ENCODE data around the gene TSHZ1.

The TSHZ1 gene

DNA sequence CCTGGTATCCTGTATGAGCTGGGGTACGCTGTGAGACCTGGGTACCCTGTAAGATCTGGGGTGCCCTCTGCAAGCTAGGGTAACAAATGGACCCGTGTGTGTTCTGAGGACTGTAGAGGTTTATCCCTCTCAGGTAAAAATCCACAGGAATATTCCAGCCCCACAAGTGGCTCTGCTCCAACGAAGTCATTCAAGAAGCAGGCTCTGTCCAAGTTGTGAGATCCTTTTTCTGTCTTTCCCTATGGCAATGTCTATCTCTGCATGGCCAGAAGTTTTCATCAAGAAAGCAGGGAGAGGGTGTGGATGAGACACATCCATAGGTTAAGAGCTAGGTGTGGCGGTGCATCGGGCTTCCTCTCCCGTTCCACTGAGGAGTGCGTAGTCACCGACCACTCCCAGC lies 44.7 kb upstream of the TSHZ1 start:
- TF ChIP-seq, protein P1, sequence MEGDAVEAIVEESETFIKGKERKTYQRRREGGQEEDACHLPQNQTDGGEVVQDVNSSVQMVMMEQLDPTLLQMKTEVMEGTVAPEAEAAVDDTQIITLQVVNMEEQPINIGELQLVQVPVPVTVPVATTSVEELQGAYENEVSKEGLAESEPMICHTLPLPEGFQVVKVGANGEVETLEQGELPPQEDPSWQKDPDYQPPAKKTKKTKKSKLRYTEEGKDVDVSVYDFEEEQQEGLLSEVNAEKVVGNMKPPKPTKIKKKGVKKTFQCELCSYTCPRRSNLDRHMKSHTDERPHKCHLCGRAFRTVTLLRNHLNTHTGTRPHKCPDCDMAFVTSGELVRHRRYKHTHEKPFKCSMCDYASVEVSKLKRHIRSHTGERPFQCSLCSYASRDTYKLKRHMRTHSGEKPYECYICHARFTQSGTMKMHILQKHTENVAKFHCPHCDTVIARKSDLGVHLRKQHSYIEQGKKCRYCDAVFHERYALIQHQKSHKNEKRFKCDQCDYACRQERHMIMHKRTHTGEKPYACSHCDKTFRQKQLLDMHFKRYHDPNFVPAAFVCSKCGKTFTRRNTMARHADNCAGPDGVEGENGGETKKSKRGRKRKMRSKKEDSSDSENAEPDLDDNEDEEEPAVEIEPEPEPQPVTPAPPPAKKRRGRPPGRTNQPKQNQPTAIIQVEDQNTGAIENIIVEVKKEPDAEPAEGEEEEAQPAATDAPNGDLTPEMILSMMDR (IDR thresholded peaks at IDR 0.05; ENCODE audit: insufficient read depth, low read length, missing control alignments) = no peak
- no peak for DNase-seq (ENCODE audit: low read depth, low spot score)
- ChIA-PET CTCF (no interaction called here), POLR2A (no interaction called here)
- H3K4me3 ChIP-seq (ENCODE audit: low read depth, low read length) = no peak overlapping the region

DNA sequence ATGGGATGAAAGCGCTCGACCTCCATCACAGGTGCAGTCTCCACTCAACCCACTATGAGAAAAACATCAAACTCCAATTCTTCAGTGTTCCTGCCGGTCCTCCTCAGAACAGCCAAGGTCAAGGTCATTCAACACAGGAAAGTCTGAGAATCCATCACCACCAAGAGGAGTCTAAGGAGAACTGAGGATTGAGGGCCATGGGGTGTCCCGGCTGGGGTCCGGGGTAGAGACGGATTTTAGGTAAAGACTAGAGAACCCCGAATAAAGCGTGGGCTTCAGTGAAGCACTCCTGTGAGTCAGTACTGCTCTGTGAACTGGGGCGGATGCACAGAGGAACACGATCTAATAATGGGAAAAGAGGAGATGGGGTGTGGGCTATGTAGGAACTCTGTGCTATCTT lies 43.5 kb upstream of the TSHZ1 start:
- ChIA-PET CTCF (no interaction called here), POLR2A (no interaction called here)
- DNase-seq (ENCODE audit: low read depth, low spot score) = no peak
- no peak overlapping the region for H3K4me3 ChIP-seq (ENCODE audit: low read depth, low read length)
- TF ChIP-seq, protein P1 (IDR thresholded peaks at IDR 0.05; ENCODE audit: insufficient read depth, low read length, missing control alignments) = no peak

DNA sequence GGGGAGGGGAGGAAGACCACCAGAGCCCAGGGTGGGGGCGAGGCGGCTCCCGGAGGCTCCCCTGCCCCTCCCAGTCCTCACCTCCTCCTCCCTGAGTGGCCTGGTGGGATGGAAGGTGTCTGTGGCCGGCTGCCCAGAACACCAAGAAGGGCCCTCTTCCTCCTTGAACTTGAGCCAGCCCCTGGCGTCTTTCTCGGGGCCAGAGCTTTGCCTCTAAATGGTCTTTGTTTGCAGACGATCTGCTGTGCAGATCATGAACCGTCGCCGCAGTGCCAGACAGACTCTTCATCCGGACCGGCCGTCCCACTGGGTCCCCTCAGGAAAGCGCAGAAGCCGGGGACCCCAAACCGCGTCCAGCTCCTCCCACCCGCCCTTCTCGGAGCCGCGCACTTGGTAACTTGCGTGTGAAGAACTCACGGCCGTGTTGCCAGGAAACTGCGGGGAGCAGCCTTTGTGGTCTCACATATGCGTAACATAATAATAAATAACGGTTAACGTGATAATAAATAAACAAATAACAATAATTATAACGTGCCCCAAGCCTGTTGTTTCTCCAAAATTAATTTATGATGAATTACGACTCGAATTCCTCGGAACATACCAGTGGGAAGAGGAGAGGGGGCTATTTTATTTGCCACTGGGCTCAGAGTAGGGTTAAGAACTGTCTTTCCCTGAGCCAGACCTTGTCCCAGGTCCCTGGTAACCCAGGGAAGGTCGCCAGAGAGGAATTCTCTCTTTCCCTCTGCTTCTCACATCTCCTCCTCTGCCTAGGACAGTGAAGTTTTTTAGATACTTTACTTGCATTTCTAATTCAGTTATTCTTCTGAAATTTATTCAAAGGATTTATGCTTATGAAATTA lies 42.6 kb upstream of the TSHZ1 start:
- no peak for DNase-seq (ENCODE audit: low read depth, low spot score)
- TF ChIP-seq, protein P1 (IDR thresholded peaks at IDR 0.05; ENCODE audit: insufficient read depth, low read length, missing control alignments) = no peak
- POLR2A ChIA-PET = interaction anchor here (0.6 kb wide), 1 partner anchor 18 kb away, joined by 3 read pairs; no protein-coding TSS in a partner anchor
- no peak overlapping the region; the same call in 1 of the 2 replicates for H3K4me3 ChIP-seq (ENCODE audit: low read depth, low read length)
- CTCF ChIA-PET = interaction anchor here (0.8 kb wide), 1 partner anchor 514 kb away, joined by 3 read pairs; no protein-coding TSS in a partner anchor

DNA sequence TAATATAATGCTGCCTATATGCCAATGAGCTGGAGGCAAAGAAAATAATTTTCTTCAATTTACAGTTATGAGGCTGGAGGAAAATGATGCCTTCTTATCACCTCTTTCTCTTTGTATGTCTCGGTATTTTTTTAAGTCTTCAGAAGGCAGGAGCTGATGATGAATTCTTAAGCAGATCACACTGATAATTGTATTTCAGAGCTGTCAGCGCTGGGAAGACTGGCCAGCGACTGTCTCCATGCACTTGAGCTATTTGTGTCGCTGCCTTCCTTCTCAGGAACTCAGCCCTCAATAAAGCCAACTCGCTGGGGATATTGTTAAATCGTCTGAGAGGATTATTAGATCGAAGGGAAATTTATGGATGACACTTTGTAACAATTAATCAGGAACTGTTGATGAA lies 42.0 kb upstream of the TSHZ1 start:
- DNase-seq (ENCODE audit: low read depth, low spot score) = no peak
- TF ChIP-seq, protein P1 (IDR thresholded peaks at IDR 0.05; ENCODE audit: insufficient read depth, low read length, missing control alignments) = no peak
- POLR2A ChIA-PET = no interaction called here
- CTCF ChIA-PET = interaction anchor here (0.8 kb wide), 1 partner anchor 515 kb away, joined by 3 read pairs; no protein-coding TSS in a partner anchor
- no peak overlapping the region for H3K4me3 ChIP-seq (ENCODE audit: low read depth, low read length)

DNA sequence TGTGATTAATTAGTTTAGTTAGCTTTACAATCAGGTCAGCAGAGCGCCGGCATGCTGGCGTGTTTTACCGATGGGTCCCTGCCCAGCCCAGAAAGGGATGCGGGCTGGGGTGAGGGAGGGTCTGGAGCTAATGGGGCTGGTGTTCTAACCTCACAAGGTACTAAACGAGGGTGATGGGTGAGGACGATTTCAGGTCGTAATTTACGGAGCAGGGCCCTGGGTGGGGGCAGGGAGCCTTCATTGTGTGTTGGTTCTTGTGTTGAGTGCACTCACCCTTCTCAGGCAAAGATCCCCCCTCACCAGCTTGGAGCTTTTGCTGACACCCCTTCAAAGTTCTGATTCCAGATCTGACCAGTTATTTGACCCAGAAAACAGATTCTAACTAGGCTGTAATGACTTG lies 41.2 kb upstream of the TSHZ1 start:
- no peak for DNase-seq (ENCODE audit: low read depth, low spot score)
- ChIA-PET POLR2A (no interaction called here), CTCF (no interaction called here)
- TF ChIP-seq, protein P1 (IDR thresholded peaks at IDR 0.05; ENCODE audit: insufficient read depth, low read length, missing control alignments) = no peak
- H3K4me3 ChIP-seq (ENCODE audit: low read depth, low read length) = no peak overlapping the region

DNA sequence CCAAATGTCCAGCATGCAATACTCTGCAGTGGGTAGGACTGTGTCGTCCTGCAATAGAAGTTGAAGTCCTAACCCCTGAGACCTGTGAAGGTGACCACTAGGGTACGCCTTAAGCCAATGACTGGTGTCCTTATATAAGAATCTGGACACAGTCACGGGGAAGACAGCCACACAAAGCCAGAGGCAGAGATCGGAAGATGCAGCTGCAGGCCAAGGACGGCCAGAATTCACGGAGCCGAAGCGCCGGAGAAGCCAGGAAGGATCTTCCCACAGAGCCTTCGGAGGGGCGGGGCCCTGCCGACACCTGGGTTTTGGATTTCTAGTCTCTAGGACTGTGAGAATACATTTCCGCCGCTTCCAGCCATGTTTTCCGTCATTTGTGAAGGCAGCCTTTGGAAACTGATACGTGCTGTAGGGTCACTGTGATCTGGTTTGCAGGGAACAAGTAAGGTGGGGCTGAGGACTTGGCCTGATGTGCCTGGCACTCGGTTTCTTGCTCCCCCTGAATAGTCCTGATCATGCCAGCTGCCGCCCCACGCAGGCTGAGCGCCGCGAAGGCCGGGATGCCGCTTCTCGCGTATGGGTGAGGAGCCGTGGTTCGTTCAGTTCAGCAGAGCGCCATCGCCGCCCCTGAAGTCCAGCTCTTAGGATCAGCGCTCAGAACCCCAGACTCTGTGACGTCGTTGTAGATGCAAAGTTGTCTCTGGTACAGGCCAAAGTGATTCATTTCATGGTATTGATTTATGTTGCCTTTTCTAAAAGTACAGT lies 40.4 kb upstream of the TSHZ1 start:
- ChIA-PET CTCF (no interaction called here), POLR2A (no interaction called here)
- H3K4me3 ChIP-seq (ENCODE audit: low read depth, low read length) = no peak overlapping the region
- DNase-seq (ENCODE audit: low read depth, low spot score) = no peak
- TF ChIP-seq, protein P1 (IDR thresholded peaks at IDR 0.05; ENCODE audit: insufficient read depth, low read length, missing control alignments) = no peak
